ENCODE results near the gene CCNO.

CCNO gene

DNA sequence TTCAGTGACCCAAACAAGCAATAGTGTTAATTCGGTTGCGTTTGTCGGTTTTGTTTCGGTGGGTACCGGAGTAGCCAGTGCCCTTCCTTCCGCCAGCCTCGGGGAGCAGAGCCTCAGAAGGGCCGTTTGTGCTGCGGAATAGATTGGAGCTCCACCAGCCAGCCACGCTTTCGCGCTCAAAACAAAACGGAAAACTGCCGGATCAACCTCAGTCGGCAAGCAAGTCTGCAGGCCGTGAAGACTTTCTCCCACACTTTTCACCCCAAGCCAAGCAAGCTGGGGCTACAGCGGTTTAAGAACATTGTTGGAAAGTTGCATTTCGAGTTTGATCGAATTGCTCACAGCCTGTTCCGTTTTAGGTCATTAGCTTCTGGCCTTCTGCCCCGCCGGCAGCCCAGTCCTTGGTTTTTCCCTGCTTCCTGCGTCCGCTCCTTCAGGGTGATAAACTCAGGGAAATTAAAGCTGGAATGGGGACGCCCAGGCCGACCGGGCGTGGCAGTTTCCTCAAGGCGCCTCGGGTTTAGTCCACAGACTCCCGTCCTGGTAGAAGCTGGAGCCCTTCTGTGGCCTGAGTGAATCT lies 803 bp upstream of the CCNO start:
- Histone ChIP-seq H3K9ac (peak overlapping the region in 10 of 11 experiments; percentile 4 to 57 (median 42); a peak in 13 of 22 replicates), H3K4me1 (peaks cover 22 to 35% (median 33%) of the 10 kb centered on the region in 10 experiments), H3K9me3 (replicated peaks in 1 of 11) (no peaks in the 10 kb centered on the region), H3K4me3 (peak overlapping the region; percentile 58 to 73 (median 64)), H4K20me1 (peaks cover 4 to 59% (median 37%) of the 10 kb centered on the region in 11 experiments; a peak in 20 of 22 replicates), H3K4me2 (peak overlapping the region; percentile 96 to 99 (median 98)), H3K36me3 (no peaks in the 10 kb centered on the region), H3K27ac (no peak overlapping the region), H3K27me3 (peaks cover 61 to 74% (median 64%) of the 10 kb centered on the region in 11 experiments)
- no peak for TF ChIP-seq Cebpa-rat (IDR thresholded peaks at IDR 0.05)

DNA sequence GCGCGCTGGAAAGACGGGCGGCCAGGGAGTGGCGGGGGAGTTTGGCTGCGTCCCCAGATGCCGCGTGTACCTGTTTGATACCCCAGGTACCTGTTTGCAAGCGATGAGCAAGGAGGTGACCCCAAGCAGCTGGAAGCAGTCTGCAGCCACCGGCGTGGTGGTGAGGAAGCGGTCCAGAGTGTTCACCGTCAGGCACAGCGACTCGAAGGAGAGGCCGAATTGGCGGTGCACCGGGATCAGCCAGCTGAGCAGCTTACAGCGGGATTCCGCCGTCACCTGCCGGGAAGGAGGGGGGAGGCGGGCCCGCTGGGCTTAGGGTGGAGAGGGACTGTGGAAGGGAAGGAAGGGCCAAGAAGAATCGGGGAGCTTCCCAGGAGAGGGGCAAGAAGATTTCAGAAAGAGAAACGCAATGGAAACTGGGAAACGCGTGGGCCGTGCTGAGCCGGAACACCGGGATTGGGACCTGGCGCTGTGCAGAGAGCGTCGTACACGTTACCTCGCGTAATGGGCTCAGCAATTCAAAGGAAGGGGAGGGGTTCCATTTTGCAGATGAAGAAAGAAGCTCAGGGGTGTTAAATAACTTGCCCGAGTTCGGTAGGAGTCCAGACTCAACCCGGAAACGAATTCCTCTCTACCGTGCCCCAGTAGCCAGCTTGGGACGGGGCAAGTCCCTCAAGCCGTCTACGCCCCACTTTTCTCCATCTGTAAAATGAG lies 980 bp downstream of the CCNO start:
- H3K4me2 ChIP-seq = peak overlapping the region; percentile 96 to 99 (median 98)
- peaks cover 4 to 77% (median 55%) of the 10 kb centered on the region in 11 experiments; a peak in 20 of 22 replicates for H4K20me1 ChIP-seq
- H3K9ac ChIP-seq = peak overlapping the region in 5 of 11 experiments; percentile 37 to 57 (median 42); a peak in 8 of 22 replicates
- no peaks in the 10 kb centered on the region for H3K36me3 ChIP-seq
- no peak for TF ChIP-seq Cebpa-rat (IDR thresholded peaks at IDR 0.05)
- H3K27ac ChIP-seq = no peak overlapping the region
- H3K27me3 ChIP-seq = peaks cover 79 to 90% (median 82%) of the 10 kb centered on the region in 11 experiments
- peaks cover 24 to 40% (median 34%) of the 10 kb centered on the region in 10 experiments for H3K4me1 ChIP-seq
- H3K9me3 ChIP-seq (replicated peaks in 1 of 11) = no peaks in the 10 kb centered on the region
- peak overlapping the region; percentile 58 to 73 (median 64) for H3K4me3 ChIP-seq

DNA sequence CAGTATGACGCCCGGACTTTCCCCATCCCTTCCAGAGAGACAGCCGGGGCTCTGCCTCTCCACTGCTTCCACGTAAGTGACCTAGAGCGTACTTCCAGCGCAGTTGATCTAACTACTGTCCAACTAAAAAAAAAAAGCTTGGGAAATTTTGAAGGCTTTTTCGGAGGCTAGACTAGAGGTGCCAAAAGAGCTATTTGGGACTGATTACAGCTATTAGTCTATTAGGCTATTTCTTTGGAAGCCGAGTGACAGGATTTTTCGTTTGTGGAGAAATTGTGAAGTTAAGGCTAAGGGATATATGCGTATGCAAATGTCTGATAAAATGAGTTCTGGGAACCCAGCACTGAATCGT lies 1.5 kb downstream of the CCNO start:
- Histone ChIP-seq H3K27ac (no peak overlapping the region), H3K4me1 (peaks cover 26 to 45% (median 39%) of the 10 kb centered on the region in 10 experiments), H3K4me3 (peak overlapping the region in 9 of 10 experiments; percentile 4 to 73 (median 60); a peak in 13 of 20 replicates), H3K9ac (no peak overlapping the region), H3K4me2 (peak overlapping the region; percentile 96 to 99 (median 98); a peak in 21 of 22 replicates), H3K36me3 (no peaks in the 10 kb centered on the region), H3K9me3 (replicated peaks in 1 of 11) (no peaks in the 10 kb centered on the region), H3K27me3 (peaks cover 85 to 92% (median 87%) of the 10 kb centered on the region in 11 experiments), H4K20me1 (peaks cover 4 to 82% (median 61%) of the 10 kb centered on the region in 11 experiments; a peak in 20 of 22 replicates)
- no peak for TF ChIP-seq Cebpa-rat (IDR thresholded peaks at IDR 0.05)

DNA sequence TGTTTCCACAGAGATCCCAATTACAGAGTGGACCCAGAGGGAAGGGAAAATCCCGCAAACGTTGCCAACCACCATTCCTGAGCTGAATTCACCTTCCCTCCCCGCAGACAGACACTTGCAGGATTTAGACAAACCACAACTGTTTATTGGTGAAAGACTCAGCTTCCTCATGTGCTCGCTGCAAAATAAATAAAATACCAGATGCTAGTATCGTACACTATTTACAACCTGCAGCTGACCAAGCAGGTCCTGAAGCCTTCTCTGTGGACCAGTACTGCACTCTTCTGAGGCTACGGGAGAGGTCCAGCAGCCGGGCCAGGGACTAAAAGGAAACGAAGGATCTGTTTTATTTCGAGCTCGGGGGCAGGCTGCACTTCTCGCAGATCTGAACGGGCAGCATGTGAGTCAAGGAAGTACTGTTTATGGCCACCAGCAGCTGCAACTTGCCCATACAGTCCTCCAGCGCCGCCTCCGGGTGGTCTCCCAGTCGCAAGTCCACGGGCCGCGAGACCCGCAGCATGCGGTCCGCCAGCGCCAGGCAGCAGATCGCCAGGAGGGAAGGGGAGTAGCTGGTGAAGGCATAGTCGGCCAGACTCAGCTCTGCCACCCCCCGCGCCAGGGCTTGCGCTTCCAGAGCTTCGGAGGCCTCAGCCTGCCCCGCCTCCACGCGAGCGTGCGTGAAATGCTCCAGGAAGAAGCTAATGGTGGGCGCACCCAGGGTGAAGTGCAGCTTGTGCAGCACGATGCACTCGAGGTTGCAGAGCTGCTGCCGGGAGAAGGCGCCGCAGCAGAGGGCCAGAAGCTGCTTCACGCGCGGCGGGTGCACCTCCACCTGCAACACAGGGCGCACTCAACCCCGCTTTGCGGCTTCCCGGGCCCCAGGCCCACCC lies 2.1 kb downstream of the CCNO start:
- Histone ChIP-seq H3K9me3 (replicated peaks in 1 of 11) (no peaks in the 10 kb centered on the region), H3K4me2 (peak overlapping the region; percentile 5 to 99 (median 52); a peak in 21 of 22 replicates), H3K27me3 (peaks cover 91 to 98% (median 93%) of the 10 kb centered on the region in 11 experiments), H3K4me1 (peaks cover 32 to 51% (median 45%) of the 10 kb centered on the region in 10 experiments), H3K36me3 (no peaks in the 10 kb centered on the region), H4K20me1 (peaks cover 4 to 88% (median 63%) of the 10 kb centered on the region in 11 experiments; a peak in 20 of 22 replicates), H3K4me3 (peak overlapping the region in 8 of 10 experiments; percentile 4 to 67 (median 46); a peak in 11 of 20 replicates), H3K27ac (no peak overlapping the region), H3K9ac (no peak overlapping the region)
- no peak for TF ChIP-seq Cebpa-rat (IDR thresholded peaks at IDR 0.05)

DNA sequence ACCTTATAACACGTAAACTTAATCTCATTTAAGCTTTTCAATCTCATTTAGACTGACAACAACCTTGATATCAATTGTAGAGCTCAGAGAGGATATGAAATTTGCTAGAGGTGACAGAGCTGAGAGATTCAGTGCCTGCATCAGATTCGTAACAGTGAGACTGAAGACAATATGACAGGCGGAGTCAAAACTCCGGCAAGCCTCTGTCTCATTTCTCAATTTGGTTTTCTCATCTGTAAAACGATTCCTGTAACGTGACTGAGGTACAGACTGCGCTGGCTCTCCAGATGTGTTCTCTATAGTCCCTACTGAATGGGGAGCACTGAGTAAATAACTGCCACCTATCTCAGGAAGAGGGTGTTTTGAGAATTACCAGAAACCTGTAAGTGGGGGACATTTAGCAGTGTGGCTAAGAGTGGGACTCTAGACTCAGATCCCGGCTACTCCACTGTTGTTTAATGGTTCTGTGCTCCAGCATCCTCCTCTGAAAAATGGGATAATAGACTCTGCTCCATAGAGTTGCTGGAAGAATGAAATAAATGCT lies 3.2 kb downstream of the CCNO start:
- no peak overlapping the region for H3K27ac ChIP-seq
- no peaks in the 10 kb centered on the region for H3K36me3 ChIP-seq
- H3K9ac ChIP-seq = no peak overlapping the region
- H3K4me2 ChIP-seq = no peak overlapping the region
- no peaks in the 10 kb centered on the region for H3K9me3 ChIP-seq (replicated peaks in 1 of 11)
- peaks cover 32 to 54% (median 46%) of the 10 kb centered on the region in 10 experiments for H3K4me1 ChIP-seq
- H3K27me3 ChIP-seq = peaks cover 100% of the 10 kb centered on the region in 11 experiments
- H3K4me3 ChIP-seq = no peak overlapping the region
- TF ChIP-seq Cebpa-rat (IDR thresholded peaks at IDR 0.05) = no peak
- peaks cover 4 to 97% (median 63%) of the 10 kb centered on the region in 11 experiments; a peak in 20 of 22 replicates for H4K20me1 ChIP-seq

DNA sequence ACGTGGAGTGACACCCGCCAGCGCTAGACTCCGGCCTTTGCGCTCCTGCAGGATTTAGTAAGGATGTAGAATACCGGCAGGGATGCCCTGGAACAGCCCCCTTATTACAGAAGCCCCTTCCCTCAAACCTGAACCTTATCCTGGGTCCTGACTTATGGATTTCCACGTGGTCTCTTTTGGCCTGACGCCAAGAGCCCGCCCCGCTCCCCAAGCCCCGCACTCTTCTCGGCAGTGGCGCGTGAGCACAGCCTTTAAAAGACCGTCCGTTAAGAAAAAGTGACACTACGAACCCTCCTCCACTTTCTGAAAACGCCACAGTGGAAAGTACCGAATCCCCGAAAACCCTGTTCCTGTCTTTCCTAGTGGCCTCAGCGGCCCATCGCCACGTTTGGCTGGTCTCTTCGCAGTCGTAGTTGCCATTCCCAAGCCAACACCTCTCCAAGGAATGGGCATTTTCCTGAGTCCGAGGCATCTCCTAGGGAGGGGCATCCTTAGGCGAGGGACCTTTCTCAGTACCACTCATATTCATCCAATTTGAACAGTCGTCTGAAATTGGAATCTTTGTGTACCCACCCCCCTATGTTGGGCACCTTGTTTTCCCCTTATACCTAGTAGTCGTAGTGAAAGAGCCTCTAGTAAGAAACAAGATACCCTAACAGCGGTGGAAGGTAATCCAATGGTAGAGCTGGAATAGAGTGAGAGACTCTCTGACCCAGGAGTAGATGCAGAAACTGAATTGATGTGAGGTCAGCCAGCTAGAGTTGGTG lies 5.6 kb downstream of the CCNO start:
- Histone ChIP-seq H3K4me3 (peak overlapping the region; percentile 49 to 70 (median 58)), H3K9me3 (replicated peaks in 1 of 11) (peaks cover 9 to 19% (median 10%) of the 10 kb centered on the region in 11 experiments), H3K27me3 (peaks cover 100% of the 10 kb centered on the region in 11 experiments), H3K9ac (no peak overlapping the region; a peak in 1 of 22 replicates), H3K4me2 (peak overlapping the region; percentile 82 to 99 (median 93)), H3K36me3 (no peaks in the 10 kb centered on the region), H4K20me1 (peaks cover 4 to 81% (median 58%) of the 10 kb centered on the region in 11 experiments; a peak in 20 of 22 replicates), H3K4me1 (peaks cover 15 to 37% (median 32%) of the 10 kb centered on the region in 10 experiments), H3K27ac (no peak overlapping the region)
- TF ChIP-seq Cebpa-rat (IDR thresholded peaks at IDR 0.05) = no peak

DNA sequence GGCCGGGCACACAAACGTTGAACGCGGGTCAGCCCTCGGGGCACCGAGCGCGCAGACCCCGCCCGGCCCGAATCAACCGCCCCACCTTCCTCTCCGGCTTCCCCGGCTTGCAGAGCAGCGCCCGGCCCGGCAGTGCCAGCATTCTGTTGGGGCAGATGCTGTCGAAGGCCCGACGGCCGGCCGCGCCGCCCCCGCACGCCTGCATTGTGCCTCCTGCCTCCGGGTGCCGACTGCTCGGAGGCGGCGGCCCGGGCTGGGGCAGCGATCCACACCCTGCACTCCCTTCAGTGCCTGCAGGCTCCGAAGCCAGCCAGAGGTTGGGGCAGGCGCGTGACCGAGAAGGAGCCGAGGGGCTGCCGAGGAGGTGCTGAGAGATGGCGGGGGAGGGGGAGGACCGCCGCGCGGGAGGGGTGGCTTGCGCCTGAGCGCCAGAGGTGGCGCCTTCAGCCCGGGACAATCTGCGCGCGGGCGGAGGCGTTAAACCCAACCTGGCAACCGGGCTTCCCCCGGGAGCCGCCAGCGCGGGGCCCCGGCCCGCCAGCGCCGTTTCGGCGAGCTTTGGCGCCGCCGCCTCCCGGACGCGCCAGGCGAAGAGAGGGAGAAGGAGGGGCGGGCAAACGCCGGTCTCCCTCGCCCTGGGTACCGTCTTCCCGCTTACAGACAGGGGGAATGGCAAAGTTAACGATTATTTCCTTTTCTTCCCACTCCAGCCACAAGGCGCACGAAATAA lies 6.3 kb downstream of the CCNO start, which contains the start of gene MCIDAS:
Gene MCIDAS (minus strand): TSS at position 382 of the 730 bp plus-strand sequence. CDS start 177 bp downstream, at position 205.
- no peak within 1 kb of the TSS for H3K27ac ChIP-seq
- H3K4me1 ChIP-seq = peaks cover 7 to 30% (median 24%) of the 10 kb centered on the region in 10 experiments
- peaks cover 1 to 74% (median 50%) of the 10 kb centered on the region in 11 experiments; a peak in 20 of 22 replicates for H4K20me1 ChIP-seq
- H3K27me3 ChIP-seq = peaks cover 100% of the 10 kb centered on the region in 11 experiments
- H3K4me2 ChIP-seq = peak within 1 kb of the TSS; percentile 82 to 99 (median 93)
- TF ChIP-seq Cebpa-rat (IDR thresholded peaks at IDR 0.05) = no peak
- H3K9ac ChIP-seq = peak within 1 kb of the TSS in 5 of 11 experiments; percentile 20 to 47 (median 40); a peak in 7 of 22 replicates
- H3K4me3 ChIP-seq = peak within 1 kb of the TSS; percentile 49 to 70 (median 58)
- H3K9me3 ChIP-seq (replicated peaks in 1 of 11) = peaks cover 16 to 26% (median 18%) of the 10 kb centered on the region in 11 experiments
- no peaks in the 10 kb centered on the region for H3K36me3 ChIP-seq

All from BLaER1 treated with 17β-estradiol and CSF1 and Interleukin-3, amounts not matched to agents 10 nM and 100 nM (cell line).